OCI-LY1 (cell line): ENCODE results near the gene PEX11B.

ENCODE experiments used
- CTCF ChIP-seq: fragments of 200-600 bp; sonication (generic), shearing (Covaris generic); IDR thresholded peaks from 2 replicates; pipeline ENCODE4 v1.5.1; 2017; ENCODE audit warnings: mild to moderate bottlenecking, antibody characterized with exemption, low read length, moderate library complexity, mixed read lengths
- EZH2 ChIP-seq: fragments of 200-600 bp; sonication (generic), shearing (Covaris generic); IDR thresholded peaks from 2 replicates; pipeline ENCODE4 v1.8.0; 2017; ENCODE audit warnings: borderline replicate concordance, mixed run types, mild to moderate bottlenecking, antibody characterized with exemption, low read length, moderate library complexity, mixed read lengths

GRCh38 chr1:145952903-145953302 is 34.4 kb upstream of the PEX11B start:
- TF ChIP-seq CTCF, result no peak
- no peak for TF ChIP-seq EZH2
